Retina (tissue), 1 donor: ENCODE results near the gene FGF1.
A peak's percentile ranks its signal among the peaks of the same experiment; 100 is the strongest.

Source experiments
- DNase-seq: peaks from one replicate; pipeline ENCODE4 v3.0.0-alpha.2; 2016

Gene FGF1

GRCh38 chr5:142696379-142696778 is 10.5 kb upstream of the FGF1 start:
- no peak for DNase-seq

GRCh38 chr5:142694092-142694856 is 8.4 kb upstream of the FGF1 start:
- no peak for DNase-seq

- no peak for DNase-seq
These were observed 6.5 kb upstream of the FGF1 start for GRCh38 chr5:142692321-142692894.

GRCh38 chr5:142690667-142691066 is 4.8 kb upstream of the FGF1 start:
- no peak for DNase-seq

GRCh38 chr5:142689081-142689480 is 3.2 kb upstream of the FGF1 start:
- DNase-seq: no peak

- peak; percentile 26 for DNase-seq
These were observed 2.5 kb upstream of the FGF1 start for GRCh38 chr5:142688281-142688989.

- no peak for DNase-seq
These were observed 1.1 kb upstream of the FGF1 start for GRCh38 chr5:142686968-142687367.

- no peak for DNase-seq
These were observed 382 bp upstream of the FGF1 start for GRCh38 chr5:142686210-142686734.

- DNase-seq: peak; percentile 61
These were observed 1.3 kb downstream of the FGF1 start for GRCh38 chr5:142684508-142685041.

GRCh38 chr5:142683881-142684505 is 1.9 kb downstream of the FGF1 start:
- DNase-seq: no peak

GRCh38 chr5:142683116-142683515 is 2.8 kb downstream of the FGF1 start:
- no peak for DNase-seq

GRCh38 chr5:142680605-142681259 is 5.2 kb downstream of the FGF1 start:
- no peak for DNase-seq

GRCh38 chr5:142679744-142680143 is 6.1 kb downstream of the FGF1 start:
- DNase-seq: no peak

GRCh38 chr5:142678529-142678928 is 7.4 kb downstream of the FGF1 start:
- DNase-seq: no peak

- DNase-seq: no peak
These were observed 8.7 kb downstream of the FGF1 start for GRCh38 chr5:142677198-142677597.

GRCh38 chr5:142676318-142676717 is 9.6 kb downstream of the FGF1 start:
- no peak for DNase-seq

GRCh38 chr5:142674531-142675469 is 11.1 kb downstream of the FGF1 start:
- no peak for DNase-seq

- DNase-seq: no peak
These were observed 14.1 kb downstream of the FGF1 start for GRCh38 chr5:142671801-142672200.

- no peak for DNase-seq
These were observed 14.6 kb downstream of the FGF1 start for GRCh38 chr5:142671266-142671665.

- no peak for DNase-seq
These were observed 15.1 kb downstream of the FGF1 start for GRCh38 chr5:142670804-142671203.

GRCh38 chr5:142669477-142669876 is 16.4 kb downstream of the FGF1 start:
- DNase-seq: no peak
